Measurements from ENCODE around the gene ZBTB46.

DNA sequence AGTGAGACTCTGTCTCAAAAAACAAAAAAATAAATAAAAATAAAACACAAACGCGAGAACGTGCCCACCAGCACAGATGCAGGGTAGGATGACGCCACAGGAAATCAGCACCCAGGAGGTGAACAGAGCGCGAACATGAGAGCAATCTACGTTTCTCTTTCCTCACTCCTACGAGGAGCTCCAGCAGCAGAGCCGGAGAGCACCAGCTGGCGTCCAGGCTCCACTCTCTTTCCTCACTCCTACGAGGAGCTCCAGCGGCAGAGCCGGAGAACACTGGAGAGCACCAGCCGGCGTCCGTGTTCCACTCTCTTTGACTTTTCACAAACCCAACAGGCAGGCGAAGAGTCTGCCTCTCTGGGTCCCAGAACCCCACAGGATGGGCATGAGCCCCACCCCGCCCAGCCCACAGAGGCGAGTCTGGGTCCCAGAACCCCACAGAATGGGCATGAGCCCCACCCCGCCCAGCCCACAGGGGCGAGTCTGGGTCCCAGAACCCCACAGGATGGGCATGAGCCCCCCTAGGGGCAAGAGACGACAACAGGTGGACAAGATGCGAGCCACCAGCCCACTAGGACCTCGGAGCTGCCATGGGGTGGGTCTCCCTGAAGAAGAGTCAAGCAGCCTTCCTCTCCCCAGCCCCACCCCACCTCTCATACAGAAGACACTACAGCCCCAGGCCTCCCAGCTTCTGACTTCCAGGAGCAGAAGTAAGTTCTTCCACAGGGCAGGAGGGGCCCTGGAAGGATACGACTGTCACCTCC lies 20.2 kb downstream of the ZBTB46 start:
- TF ChIP-seq, protein P1, sequence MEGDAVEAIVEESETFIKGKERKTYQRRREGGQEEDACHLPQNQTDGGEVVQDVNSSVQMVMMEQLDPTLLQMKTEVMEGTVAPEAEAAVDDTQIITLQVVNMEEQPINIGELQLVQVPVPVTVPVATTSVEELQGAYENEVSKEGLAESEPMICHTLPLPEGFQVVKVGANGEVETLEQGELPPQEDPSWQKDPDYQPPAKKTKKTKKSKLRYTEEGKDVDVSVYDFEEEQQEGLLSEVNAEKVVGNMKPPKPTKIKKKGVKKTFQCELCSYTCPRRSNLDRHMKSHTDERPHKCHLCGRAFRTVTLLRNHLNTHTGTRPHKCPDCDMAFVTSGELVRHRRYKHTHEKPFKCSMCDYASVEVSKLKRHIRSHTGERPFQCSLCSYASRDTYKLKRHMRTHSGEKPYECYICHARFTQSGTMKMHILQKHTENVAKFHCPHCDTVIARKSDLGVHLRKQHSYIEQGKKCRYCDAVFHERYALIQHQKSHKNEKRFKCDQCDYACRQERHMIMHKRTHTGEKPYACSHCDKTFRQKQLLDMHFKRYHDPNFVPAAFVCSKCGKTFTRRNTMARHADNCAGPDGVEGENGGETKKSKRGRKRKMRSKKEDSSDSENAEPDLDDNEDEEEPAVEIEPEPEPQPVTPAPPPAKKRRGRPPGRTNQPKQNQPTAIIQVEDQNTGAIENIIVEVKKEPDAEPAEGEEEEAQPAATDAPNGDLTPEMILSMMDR (IDR thresholded peaks at IDR 0.05; ENCODE audit: poor library complexity), result no peak
- TF ChIP-seq EZH2 (IDR thresholded peaks at IDR 0.05; ENCODE audit: borderline replicate concordance), result no peak
- no peak for TF ChIP-seq EZH2phosphoT487 (IDR thresholded peaks at IDR 0.05; ENCODE audit: low read depth, severe bottlenecking, unreplicated experiment)

Data from hepatocyte (in vitro differentiated cells).